ENCODE results near the gene RNF183.
A peak's percentile ranks its signal among the peaks of the same experiment; 100 is the strongest.
"Not testable (repeated sequence)": the region's sequence is repeated elsewhere in the genome, so short reads cannot be mapped to it uniquely, and the experiment has no call there.

The RNF183 gene

GRCh38 chr9:113315231-113315630 lies 12.1 kb upstream of the RNF183 start:
- DNase-seq, result no peak

GRCh38 chr9:113313261-113313660 lies 10.1 kb upstream of the RNF183 start:
- DNase-seq, result no peak

- no peak for DNase-seq
Measured at GRCh38 chr9:113311961-113312360, 8.8 kb upstream of the RNF183 start.

- no peak for DNase-seq
Measured at GRCh38 chr9:113310538-113310937, 7.4 kb upstream of the RNF183 start.

GRCh38 chr9:113309204-113309813 lies 6.1 kb upstream of the RNF183 start:
- DNase-seq, result no peak

- no peak for DNase-seq
Measured at GRCh38 chr9:113307396-113307975, 4.3 kb upstream of the RNF183 start.

- no peak for DNase-seq
Measured at GRCh38 chr9:113306566-113306965, 3.4 kb upstream of the RNF183 start.

GRCh38 chr9:113301548-113301947 lies 1.6 kb downstream of the RNF183 start:
- no peak for DNase-seq

- no peak for DNase-seq
Measured at GRCh38 chr9:113299800-113300292, 3.3 kb downstream of the RNF183 start.

- no peak for DNase-seq
Measured at GRCh38 chr9:113298924-113299770, 4.0 kb downstream of the RNF183 start.

- no peak for DNase-seq
Measured at GRCh38 chr9:113298311-113298710, 4.9 kb downstream of the RNF183 start.

- DNase-seq, result no peak
Measured at GRCh38 chr9:113296796-113297558, 6.2 kb downstream of the RNF183 start.

- DNase-seq, result not testable (repeated sequence)
Measured at GRCh38 chr9:113296247-113296646, 6.9 kb downstream of the RNF183 start.

GRCh38 chr9:113293285-113293878 lies 9.8 kb downstream of the RNF183 start:
- no peak for DNase-seq

- no peak for DNase-seq
Measured at GRCh38 chr9:113290052-113290607, 13.0 kb downstream of the RNF183 start.

GRCh38 chr9:113289091-113289490 lies 14.1 kb downstream of the RNF183 start:
- DNase-seq, result no peak

GRCh38 chr9:113281356-113281755 lies 21.8 kb downstream of the RNF183 start:
- no peak for DNase-seq

- no peak for DNase-seq
Measured at GRCh38 chr9:113278840-113279239, 24.3 kb downstream of the RNF183 start.

GRCh38 chr9:113275157-113276131 lies 27.7 kb downstream of the RNF183 start, which contains the start of the genes CDC26 and PRPF4:
CDC26 (minus strand) TSS chr9:113275572; CDS start chr9:113272507, 3,065 bp downstream.
PRPF4 (plus strand) TSS chr9:113275658; CDS start chr9:113275744, 86 bp downstream.
- peak; percentile 91 for DNase-seq

- no peak for DNase-seq
Measured at GRCh38 chr9:113274474-113275156, 28.6 kb downstream of the RNF183 start.

All from activated T-cell treated with anti-CD3 and anti-CD28 coated beads, Interleukin-2, amount 50 U/mL, for 1 hour (primary cell).